ENCODE measurements around the gene CCDC28A.
"Not testable (repeated sequence)": the region's sequence is repeated elsewhere in the genome, so short reads cannot be mapped to it uniquely, and the experiment has no call there.

The CCDC28A gene

DNA sequence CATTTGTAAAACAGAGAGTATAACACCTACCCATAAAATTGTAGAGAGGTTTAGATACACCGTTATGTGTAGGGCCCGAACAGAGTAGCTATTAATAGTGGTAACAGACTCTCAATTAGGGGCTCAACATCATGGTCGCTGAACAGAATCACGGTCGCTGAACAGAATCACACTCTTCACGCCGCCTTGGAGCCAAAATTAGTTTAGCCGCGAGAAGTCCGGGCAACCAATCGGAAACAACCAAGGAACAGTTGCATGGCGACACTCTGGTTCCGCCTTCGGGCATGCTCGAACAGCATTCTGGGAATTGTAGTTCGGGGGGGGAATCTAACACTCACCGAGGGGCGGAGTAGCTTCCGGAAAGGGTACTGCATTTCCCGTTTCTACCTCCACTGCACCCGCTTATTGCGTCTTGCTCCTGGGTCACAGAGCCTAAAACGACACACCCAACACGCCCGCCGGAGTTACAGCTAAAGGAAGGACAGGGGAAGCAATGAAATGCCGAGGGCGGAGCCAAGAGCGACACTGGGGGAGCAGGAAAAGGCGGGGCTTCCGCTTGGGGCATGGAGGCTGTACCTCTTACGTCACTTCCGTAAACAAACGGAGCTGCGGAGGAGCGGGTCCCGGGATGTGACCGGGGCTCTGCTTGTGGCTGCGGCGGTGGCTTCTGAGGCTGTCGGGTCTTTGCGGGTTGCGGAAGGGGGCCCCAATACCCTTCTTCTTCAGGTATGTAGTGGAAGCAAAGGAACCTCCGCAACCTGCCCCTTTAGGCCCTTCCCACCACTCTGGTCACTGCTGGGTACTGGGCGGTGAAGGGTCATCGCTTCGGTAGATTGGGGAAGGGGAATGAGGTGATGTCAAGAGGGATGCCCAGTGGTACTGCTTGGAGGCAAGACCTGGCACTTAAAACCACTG is at the start of gene CCDC28A:
CCDC28A (plus strand) TSS at position 593 of the 915 bp plus-strand sequence. CDS start 2,352 bp downstream, outside the sequence.
- DNase-seq = peak; percentile 92

DNA sequence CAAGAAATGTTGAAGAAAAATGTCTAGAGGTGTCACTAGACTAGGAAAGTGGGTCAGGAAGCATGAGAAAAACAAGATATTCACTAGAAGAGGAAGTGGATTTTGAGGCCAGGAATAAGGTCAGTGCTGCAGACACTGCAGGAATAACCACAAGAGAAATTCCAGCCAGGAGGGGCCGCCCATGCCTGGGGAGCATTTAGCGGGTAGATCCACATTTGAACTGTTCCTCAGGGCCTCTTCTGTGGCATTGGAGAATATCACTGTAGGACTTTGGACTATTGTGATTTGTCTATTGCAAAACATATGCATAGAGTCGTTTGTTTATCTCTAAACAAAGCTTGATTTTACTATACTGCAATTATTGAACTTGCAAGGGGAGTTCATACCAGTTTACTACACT is 49.6 kb upstream of the CCDC28A start:
- no peak for DNase-seq

DNA sequence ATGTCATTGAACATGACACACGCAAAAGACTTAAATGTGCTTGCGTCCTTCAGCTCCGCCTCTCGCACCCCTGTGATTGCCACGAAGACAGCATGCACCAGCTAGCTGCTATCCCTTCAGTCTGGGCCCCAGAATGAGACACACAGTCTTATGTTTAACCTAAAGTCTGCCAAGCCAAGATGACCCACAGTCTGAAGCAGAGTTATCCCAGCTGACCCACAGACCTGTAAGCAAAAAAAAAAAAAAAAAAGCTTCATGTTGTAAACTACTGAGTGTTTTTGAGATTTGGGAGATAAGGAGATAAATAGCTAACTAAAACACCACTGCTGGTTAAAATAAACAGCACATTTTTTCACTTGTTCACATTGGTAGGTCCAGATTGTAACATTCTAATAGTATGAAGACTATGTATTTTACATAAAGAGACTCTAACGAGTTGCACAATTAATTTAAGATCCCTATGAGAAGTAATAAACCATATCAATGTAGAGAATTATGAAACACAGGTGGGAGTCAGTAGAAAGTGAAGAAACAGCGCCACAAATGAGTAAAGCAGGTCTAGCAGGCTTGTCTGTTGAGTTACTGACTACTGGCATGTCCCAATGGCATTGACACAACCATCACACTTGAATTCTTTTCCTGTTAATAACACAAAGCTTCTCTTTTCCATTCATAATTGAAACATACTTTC is 47.4 kb upstream of the CCDC28A start:
- DNase-seq = no peak

DNA sequence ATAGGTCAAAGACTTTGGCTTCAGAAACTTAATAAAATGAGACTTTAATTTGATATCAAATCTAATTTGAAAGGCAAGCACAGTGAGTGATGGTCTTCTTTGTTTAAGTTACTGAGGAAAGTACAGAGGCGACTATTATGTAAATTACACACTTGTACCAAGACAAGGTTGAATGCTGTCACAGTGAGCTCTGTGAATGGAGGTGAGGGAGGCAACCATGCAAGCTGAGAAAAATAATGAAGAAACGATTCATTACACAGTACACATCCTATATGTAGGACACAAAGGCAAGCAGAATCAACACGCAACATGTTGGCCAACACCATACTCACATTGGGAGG is 46.8 kb upstream of the CCDC28A start:
- no peak for DNase-seq

DNA sequence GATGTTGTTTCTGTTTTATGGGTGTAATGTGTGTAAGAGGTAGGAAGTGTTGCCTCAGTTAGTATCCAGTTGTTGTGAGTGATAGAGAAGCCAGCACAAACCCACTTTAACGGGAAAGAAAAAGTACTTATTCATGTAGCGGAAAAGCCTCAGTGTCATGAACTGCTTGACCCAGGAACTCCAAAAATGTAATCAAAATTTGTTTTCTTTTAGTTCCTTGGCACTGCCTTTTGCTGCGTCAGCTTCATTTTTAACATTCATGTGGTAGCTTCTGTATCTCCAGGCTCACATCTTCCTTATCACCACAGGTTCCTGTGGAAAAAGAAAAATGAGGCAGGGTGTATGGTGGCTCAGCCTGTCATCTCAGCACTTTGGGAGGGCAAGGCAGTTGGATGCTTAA is 46.4 kb upstream of the CCDC28A start:
- DNase-seq = no peak

DNA sequence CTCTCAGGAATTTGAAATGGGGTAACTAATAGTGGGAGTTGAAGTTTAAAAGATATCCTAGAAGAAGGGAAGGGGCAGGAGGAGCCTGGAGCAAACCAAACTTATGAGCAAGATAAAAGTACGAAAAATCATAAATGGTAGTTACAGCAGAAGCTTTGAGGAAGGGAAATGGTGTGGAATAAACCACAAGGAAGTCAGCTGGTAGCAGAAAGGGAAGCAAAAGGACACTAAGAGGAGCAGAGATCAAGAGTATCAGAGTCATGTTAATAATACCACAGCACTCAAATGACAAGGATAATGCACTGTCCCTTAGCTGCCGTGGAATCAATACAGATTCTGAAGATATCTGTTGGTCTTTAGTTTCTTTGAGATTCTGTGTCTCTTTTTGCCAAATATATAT is 44.9 kb upstream of the CCDC28A start:
- no peak for DNase-seq

DNA sequence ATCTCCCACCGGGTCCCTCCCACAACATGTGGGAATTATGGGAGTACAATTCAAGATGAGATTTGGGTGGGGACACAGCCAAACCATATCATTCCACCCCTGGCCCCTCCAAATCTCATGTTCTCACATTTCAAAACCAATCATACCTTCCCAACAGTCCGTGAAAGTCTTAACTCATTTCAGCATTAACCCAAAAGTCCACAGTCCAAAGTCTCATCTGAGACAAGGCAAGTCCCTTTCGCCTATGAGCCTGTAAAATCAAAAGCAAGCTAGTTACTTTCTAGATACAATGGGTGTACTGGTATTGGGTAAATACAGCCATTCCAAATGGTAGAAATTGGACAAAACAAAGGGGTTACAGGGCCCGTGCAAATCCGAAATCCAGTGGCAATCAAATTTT is 43.5 kb upstream of the CCDC28A start:
- DNase-seq = not testable (repeated sequence)

DNA sequence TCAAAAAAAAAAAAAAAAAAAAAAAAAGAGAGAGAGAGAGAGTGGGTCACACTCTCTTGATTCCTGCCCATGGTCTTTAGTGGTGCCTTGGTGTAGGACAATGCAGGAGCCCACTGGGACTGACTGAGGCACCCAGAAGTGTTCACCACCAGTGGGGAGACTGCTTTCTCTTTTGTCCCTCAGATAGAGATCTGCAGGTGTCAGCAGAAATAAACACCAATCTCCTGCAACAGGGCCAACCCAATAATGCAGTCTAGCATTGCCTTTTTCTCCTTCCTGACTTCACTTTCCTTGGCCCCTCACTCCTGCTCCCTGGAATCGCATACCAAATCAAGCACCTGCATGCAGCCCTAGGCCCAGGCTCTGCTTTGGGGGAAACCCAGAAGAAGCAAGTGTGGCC is 39.0 kb upstream of the CCDC28A start:
- DNase-seq = no peak

DNA sequence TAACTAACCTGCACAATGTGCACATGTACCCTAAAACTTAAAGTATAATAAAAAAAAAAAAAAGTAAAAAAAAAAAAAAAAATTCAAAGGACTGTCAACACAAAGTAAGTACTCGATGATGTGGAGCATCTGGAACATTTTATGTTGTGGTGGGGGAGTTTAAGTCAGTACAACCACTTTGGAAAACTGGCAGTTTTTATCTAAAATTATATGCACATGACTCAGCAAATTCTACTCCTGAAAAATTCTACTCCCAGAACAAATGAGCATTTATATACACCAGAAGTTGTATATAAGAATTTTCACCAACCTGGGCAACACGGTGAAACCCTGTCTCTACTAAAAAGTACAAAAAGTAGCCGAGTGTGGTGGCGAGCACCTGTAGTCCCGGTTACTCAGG is 36.9 kb upstream of the CCDC28A start:
- no peak for DNase-seq

DNA sequence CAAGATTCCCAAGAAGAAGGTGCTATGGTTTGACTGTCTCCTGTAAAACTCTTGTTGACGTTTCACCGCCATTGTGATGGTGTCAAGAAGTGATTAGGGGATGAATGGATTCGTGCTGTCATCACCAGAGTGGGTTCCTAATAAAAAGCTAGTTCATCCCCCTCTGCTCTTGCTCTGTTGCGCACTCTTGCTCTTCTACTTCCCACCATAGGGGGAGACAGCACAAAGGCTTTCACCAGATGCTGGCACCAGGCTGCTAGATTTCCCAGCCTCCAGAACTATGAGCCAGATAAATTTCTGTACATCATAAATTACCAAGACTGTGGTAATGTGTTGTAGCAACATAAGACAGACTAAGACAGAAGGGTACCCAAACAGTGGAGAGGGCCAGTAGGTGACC is 21.6 kb upstream of the CCDC28A start:
- no peak for DNase-seq

DNA sequence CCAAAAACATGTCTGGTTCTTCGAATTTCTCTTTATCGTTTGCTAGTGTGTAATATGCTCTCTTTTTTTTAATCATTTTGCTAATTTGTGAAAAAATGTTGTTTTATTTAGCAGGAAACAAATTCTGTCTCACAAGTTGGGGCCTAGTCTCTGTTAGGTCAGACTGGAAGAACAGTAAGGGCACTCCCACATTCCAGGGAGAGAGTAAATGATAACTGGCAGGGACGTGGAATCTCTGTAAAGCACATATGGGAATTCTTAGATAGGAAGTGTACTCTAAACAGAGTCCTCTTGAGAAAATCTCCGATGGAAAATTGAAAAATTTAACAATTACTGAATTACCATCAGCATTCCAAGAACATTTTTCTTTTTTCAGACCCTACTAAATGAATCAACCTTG is 16.4 kb upstream of the CCDC28A start:
- no peak for DNase-seq

DNA sequence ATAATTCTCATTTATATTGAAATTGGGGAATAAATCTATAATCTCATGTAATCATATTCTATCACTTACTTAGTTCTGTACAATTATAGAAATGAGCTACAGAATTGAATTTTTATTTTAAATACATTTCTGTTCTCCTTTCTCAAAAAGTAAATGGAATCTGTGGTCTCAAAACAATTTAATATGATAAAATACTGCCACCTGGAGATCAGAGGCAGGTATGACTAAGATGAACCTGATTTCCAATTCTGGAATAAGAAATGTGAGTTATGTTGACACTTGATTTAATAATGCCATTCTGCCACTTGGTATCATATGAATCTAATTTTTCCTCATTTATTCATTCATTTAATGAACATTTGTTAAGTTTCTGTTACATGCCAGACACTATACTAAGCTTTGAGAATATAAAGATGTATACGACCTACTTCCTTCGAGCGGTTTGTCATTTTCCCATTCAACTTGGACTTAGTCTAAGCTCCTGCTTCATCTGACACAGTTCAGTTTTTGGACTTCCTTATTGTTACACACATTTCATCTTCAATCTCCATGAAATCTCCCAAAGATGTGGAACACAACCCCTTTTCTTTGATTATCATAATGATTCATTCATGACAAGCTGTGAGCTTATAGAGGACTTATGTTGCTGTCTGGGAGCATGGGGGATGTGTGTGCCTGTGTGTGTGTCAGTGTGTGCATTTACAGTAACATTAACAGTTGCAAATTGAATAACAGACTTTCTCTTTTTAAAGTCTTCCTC is 7.5 kb upstream of the CCDC28A start:
- no peak for DNase-seq

DNA sequence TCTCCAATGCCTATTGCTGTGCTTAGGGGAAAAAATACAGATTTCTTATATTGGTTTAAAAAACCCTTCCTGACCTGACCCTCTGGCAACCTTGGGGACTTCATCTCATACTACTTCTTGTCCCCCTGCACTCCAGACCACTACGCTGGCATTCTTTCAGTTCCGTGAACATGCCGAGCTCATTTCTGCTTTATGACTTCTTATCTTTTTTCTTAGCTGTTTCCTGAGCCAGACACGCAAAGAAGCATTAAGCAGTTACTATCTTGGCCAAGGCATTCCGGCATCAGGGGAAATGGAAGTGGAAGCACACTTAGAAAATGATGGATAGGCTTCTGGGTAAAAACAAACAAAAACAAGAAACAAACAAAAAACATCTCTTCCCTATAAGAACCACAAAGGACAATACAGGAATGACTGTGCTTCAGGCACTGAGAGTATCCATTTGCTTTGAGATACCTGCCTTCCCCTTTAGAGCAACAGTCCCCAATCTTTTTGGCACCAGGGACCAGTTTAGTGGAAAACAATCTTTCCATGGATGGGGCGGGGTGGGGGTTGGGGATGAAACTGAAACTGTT is 4.4 kb upstream of the CCDC28A start:
- no peak for DNase-seq

DNA sequence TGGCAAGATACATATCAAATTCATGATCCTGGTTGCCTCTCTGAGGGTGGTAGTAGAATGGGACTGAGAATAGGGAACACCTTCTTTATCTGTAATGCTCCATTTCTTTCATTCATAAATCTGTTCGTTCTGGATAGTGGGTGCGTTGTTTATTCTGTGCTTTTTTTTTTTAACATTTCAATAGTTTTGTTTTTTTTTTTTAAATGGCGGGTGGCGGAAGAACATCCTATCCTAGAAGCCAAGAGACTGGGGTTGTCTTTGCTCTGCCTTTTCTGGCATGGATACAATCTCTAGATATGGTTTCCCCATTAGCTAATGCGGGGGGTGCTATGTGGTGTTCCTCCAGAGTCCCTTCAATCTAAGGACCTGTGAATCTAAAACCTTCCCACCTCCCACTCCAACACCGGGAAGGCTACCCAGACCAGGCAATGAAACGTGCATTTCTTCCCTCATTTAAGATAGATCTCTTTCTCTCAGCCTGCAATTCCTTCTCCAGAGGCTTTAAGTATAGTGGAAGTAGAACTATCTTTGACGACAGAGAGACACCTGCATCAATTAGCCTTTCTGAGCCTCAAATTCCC is 883 bp upstream of the CCDC28A start:
- DNase-seq = no peak

DNA sequence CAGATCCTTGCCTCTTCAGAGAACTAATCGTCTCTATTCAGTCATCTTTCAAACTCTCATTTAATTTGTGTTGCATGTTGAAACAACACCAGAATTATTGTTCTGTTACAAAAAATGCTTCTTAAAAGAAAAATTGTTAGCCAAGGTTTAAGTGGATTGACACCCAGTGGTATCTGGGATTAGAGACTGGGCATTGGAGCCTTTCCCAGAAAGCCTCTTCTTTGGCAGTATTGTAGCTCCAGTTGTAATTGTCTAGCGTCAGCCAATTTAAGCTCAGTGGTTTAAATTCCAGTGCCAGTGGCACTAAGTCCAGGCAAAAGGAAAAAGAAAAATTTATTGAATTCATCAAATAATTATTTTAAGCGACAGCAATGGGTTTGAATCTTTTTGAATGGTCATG is 801 bp downstream of the CCDC28A start:
- no peak for DNase-seq

DNA sequence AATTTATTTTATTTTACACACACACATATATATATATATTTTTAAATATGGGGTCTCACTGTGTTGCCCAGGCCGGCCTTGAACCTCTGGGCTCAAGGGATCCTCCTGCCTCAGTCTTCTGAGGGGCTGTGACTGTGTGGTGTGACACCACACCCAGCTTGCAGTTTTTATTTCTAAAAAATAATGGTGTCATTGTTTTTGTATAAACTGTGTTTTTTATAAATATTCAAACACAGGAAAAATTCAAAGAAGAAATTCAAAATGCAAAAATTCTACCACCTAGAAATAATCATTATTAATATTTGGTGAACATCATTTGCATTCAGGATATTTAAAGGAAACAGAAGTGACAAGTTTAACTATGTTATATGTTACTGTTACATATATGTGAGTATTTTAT is 3.1 kb downstream of the CCDC28A start:
- DNase-seq = no peak

DNA sequence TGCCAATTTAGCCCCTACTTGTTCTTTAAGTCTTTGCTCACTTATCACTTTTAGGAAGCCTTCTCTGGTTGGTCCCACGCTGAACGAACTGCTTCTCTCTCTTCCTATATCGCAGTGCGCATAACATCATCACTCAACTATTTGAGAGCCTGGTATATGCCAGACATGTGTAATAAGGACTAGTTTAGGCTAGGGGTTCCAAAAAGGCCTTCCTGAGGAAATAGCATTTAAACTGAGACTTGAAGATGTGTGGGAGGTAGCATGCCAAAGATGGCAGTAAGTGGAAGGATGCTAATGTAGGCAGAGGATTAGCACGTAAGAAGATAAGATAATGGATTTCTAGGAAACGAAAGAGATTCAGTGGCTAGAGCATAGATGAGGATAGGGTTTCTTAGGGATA is 4.8 kb downstream of the CCDC28A start:
- no peak for DNase-seq

DNA sequence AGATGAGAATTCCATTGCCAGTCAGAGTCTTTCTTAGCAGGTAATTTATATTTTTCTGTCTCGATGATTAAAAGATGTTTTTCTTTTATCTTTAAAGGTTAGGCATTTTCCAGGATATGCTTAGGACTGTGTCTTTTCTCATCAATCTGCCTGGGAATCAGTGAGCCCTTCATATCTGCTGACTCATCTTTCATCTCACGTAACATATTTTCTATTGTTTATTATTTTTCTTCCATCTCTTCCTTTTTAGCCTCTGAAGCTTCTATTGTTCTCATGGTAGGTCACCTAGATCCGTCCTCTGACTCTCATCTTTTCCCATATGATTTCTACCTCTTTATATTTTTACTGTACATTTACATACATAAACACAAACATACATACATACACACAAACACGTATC is 8.7 kb downstream of the CCDC28A start:
- DNase-seq = no peak

DNA sequence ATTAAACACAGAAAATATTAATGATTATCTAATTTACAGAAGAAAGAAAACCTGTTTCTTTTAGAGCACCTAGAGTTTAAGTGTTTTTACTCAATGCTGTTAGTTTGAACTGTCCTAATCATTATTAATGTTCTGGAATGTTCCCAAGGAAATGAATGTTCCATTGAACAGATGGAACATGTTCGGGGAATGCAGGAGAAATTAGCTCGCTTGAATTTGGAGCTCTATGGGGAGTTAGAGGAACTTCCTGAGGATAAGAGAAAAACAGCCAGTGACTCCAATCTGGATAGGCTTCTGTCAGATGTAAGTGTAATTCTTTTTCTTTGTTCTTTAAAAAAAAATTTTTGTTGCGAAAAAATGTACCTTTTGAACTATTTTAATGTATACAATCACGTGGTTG is 11.5 kb downstream of the CCDC28A start:
- DNase-seq = no peak

DNA sequence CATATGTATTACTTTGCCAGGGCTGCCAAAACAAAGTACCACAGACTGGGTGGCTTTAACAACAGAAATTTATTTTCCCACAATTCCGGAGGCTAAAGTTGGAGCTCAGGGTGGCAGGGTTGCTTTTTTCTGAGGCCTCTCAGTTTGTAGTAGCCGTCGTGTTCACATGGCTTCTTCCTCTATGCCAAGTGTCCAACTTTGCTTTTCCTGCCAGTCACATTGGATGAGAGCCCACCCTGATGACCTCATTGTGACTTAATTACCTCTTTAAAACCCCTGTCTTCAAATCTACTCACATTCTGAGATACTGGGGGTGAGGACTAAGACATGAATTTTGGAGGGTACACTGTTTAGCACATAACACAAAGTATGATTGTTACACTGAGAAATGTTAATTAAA is 12.4 kb downstream of the CCDC28A start:
- no peak for DNase-seq

DNA sequence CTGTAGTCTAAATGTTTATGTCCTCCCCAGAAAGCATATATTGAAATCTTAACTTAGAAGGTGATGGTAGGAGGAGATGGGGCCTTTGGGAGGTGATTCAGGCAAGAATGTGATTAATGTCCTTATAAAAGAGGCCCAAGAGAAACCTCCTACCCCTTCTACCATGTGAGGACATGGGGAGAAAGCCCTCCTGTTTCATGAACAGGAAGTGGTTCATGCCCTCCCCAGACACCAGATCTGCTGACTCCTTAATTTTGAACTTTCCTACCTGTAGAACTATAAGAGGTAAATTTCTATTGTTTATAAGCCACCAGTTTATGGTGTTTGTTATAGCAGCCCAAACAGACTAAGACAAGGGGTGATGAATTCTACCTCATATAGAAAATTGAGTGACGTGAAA is 13.6 kb downstream of the CCDC28A start:
- DNase-seq = no peak

DNA sequence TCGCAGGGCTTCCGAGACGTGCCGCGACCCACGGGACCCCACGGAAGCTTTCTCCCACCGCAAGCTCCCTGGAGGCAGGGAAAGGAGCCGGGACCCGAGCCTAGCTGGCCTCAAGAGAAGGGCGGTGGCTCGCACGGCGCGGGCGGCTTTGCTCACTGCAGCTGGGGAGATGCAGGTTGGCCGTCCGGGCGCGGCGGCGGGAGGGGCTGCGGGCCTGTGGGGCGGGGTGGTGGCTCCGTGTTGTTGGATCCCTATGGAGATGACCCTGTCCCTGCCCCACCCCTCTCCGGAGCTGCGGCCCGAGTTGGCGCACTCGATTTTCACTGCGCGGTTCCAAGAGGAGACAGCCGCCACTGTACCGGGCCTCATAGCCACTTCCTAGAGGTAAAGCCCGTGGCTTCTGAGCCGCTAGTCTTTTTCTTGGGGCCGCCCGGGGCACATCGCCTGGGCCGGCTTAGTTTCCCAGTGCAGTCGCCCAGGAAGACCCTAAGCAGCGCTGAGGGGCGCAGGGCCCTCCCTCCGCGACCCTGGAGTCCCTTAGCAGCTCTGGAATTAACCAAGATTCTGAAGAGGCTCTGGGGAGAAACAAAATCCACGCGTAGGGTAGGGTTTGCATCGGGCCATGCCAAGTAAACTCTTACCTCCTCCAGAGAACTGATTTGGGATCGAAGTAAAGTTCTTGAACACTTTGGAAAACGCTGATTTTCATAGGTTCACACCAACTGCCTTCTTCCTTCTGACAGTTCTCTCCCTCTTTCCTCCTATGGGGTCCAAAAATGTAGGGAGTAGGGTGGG is 22.4 kb downstream of the CCDC28A start, which contains the start of gene ECT2L:
ECT2L (plus strand) TSS at position 279 of the 795 bp plus-strand sequence. CDS start 17,188 bp downstream, outside the sequence.
- no peak for DNase-seq
